Neural progenitor cell (in vitro differentiated cells): ENCODE data around the gene HNRNPA0. TPM values are rescaled to one million over a fixed set of nuclear protein-coding genes. Genes with fewer than 3 reads are reported as not detected.

Source experiments
- DNase-seq: peaks from one replicate; pipeline ENCODE4 v3.0.0-alpha.2; 2016; ENCODE audit warnings: low spot score
- H2AFZ ChIP-seq: fragments of 200-600 bp; sonication (generic); replicated peaks from 2 replicates; pipeline ENCODE4 v1.6.1; 2016; ENCODE audit warnings: antibody characterized with exemption
- H3F3A ChIP-seq: fragments of 200-600 bp; sonication (generic); 2 replicates; pipeline ENCODE4 v1.6.1; 2016; ENCODE audit warnings: antibody characterized with exemption, low read depth
- H3K27ac ChIP-seq: fragments of 200-600 bp; sonication (generic); 2 replicates; pipeline ENCODE4 v1.5.1; 2016; ENCODE audit warnings: mild to moderate bottlenecking
- H3K27me3 ChIP-seq: fragments of 200-600 bp; sonication (generic); 2 replicates; pipeline ENCODE4 v1.6.1; 2016; ENCODE audit warnings: mild to moderate bottlenecking, moderate library complexity
- H3K36me3 ChIP-seq: fragments of 200-600 bp; sonication (generic); 2 replicates; pipeline ENCODE4 v1.5.1; 2016
- H3K4me1 ChIP-seq: fragments of 200-600 bp; sonication (generic); 2 replicates; pipeline ENCODE4 v1.6.1; 2016; ENCODE audit warnings: mixed run types
- H3K4me2 ChIP-seq: fragments of 200-600 bp; sonication (generic); 2 replicates; pipeline ENCODE4 v1.6.1; 2016
- H3K4me3 ChIP-seq: fragments of 200-600 bp; sonication (generic); 2 replicates; pipeline ENCODE4 v1.5.1; 2016
- H3K79me2 ChIP-seq: fragments of 200-600 bp; sonication (generic); 2 replicates; pipeline ENCODE4 v1.6.1; 2016; ENCODE audit warnings: low read depth
- H3K9ac ChIP-seq: fragments of 200-600 bp; sonication (generic); 2 replicates; pipeline ENCODE4 v1.6.1; 2016
- H3K9me3 ChIP-seq: fragments of 200-600 bp; sonication (generic); 2 replicates; pipeline ENCODE4 v1.5.1; 2016; ENCODE audit warnings: low read depth
- H4K20me1 ChIP-seq: fragments of 200-600 bp; sonication (generic); 2 replicates; pipeline ENCODE4 v1.6.1; 2016; ENCODE audit warnings: low read depth
- H3K27ac Mint-ChIP-seq: 3 replicates; pipeline ENCODE4 v1.8.0; 2021; ENCODE audit warnings: mixed read lengths
- H3K27me3 Mint-ChIP-seq: 2 replicates; pipeline ENCODE4 v1.8.0; 2022; ENCODE audit warnings: low read depth, mild to moderate bottlenecking, inconsistent platforms, moderate library complexity, mixed read lengths; ENCODE audit not compliant: insufficient read depth
- H3K36me3 Mint-ChIP-seq: 3 replicates; pipeline ENCODE4 v1.8.0; 2021; ENCODE audit warnings: mixed read lengths
- H3K4me1 Mint-ChIP-seq: 3 replicates; pipeline ENCODE4 v1.8.0; 2021; ENCODE audit warnings: mixed read lengths
- H3K4me3 Mint-ChIP-seq: 3 replicates; pipeline ENCODE4 v1.8.0; 2021; ENCODE audit warnings: mild to moderate bottlenecking, moderate library complexity, mixed read lengths
- H3K9me3 Mint-ChIP-seq: 3 replicates; pipeline ENCODE4 v1.8.0; 2020; ENCODE audit warnings: mixed read lengths
- CTCF ChIP-seq: fragments of 200-600 bp; sonication (generic); IDR thresholded peaks from 2 replicates; pipeline ENCODE4 v1.5.1; 2017; ENCODE audit warnings: antibody characterized with exemption, mild to moderate bottlenecking
- EZH2 ChIP-seq: fragments of 200-600 bp; sonication (generic); IDR thresholded peaks from 2 replicates; pipeline ENCODE4 v1.6.1; 2017; ENCODE audit warnings: antibody characterized with exemption, mild to moderate bottlenecking, moderate library complexity
- EZH2phosphoT487 ChIP-seq: fragments of 200-600 bp; sonication (generic); IDR thresholded peaks from 2 replicates; pipeline ENCODE4 v1.6.1; 2017; ENCODE audit warnings: antibody characterized with exemption
- total RNA-seq: library from RNA; depleted of rRNA; stranded (reverse); fragments of >200 nt; gene quantifications from 2 replicates; pipeline ENCODE4 v1.2.3, GENCODE V29; 2015; ENCODE audit warnings: low replicate concordance

HNRNPA0 gene
- total RNA-seq, 1 donor from 2014 or later = 49.8 TPM

GRCh38 chr5:137760294-137760693, 6.1 kb upstream of the HNRNPA0 start:
- no peaks in the 10 kb centered on the region for H3K36me3 ChIP-seq
- H3K4me3 Mint-ChIP-seq = no peak overlapping the region
- peaks cover 8% of the 10 kb centered on the region for H3K27me3 Mint-ChIP-seq
- no peaks in the 10 kb centered on the region for H3K36me3 Mint-ChIP-seq
- H3K9me3 Mint-ChIP-seq = peaks cover 9% of the 10 kb centered on the region
- H3K4me2 ChIP-seq = no peak overlapping the region
- no peak overlapping the region for H3K9ac ChIP-seq
- H3K27me3 ChIP-seq = no peaks in the 10 kb centered on the region
- H2AFZ ChIP-seq = no peak overlapping the region
- H3K27ac Mint-ChIP-seq = no peak overlapping the region
- H3K4me3 ChIP-seq = no peak overlapping the region
- no peaks in the 10 kb centered on the region for H3K4me1 ChIP-seq
- peaks cover under 1% of the 10 kb centered on the region for H3K4me1 Mint-ChIP-seq
- no peak overlapping the region for H3K27ac ChIP-seq
- no peaks in the 10 kb centered on the region for H3K9me3 ChIP-seq
- TF ChIP-seq EZH2phosphoT487 (no peak), EZH2 (no peak), CTCF (no peak)
- DNase-seq = no peak
- H3K79me2 ChIP-seq = peaks cover 5% of the 10 kb centered on the region
- no peaks in the 10 kb centered on the region for H4K20me1 ChIP-seq
- peaks cover 2% of the 10 kb centered on the region for H3F3A ChIP-seq

GRCh38 chr5:137758715-137759306, 4.6 kb upstream of the HNRNPA0 start:
- no peak overlapping the region for H2AFZ ChIP-seq
- peaks cover 12% of the 10 kb centered on the region for H3F3A ChIP-seq
- Mint-ChIP-seq H3K36me3 (no peaks in the 10 kb centered on the region), H3K9me3 (peaks cover 9% of the 10 kb centered on the region), H3K4me1 (peaks cover 5% of the 10 kb centered on the region), H3K27me3 (peaks cover 17% of the 10 kb centered on the region), H3K27ac (no peak overlapping the region), H3K4me3 (no peak overlapping the region)
- no peaks in the 10 kb centered on the region for H3K36me3 ChIP-seq
- TF ChIP-seq CTCF = no peak
- no peak for TF ChIP-seq EZH2phosphoT487
- TF ChIP-seq EZH2 = no peak
- no peaks in the 10 kb centered on the region for H3K27me3 ChIP-seq
- H3K27ac ChIP-seq = no peak overlapping the region
- no peaks in the 10 kb centered on the region for H3K9me3 ChIP-seq
- no peak overlapping the region for H3K4me3 ChIP-seq
- DNase-seq = no peak
- H3K9ac ChIP-seq = no peak overlapping the region
- peaks cover 9% of the 10 kb centered on the region for H3K79me2 ChIP-seq
- no peaks in the 10 kb centered on the region for H3K4me1 ChIP-seq
- H3K4me2 ChIP-seq = no peak overlapping the region
- H4K20me1 ChIP-seq = peaks cover 2% of the 10 kb centered on the region

- no peak overlapping the region for H3K27ac ChIP-seq
- Mint-ChIP-seq H3K27me3 (peaks cover 17% of the 10 kb centered on the region), H3K27ac (no peak overlapping the region), H3K36me3 (no peaks in the 10 kb centered on the region), H3K4me3 (no peak overlapping the region), H3K4me1 (peaks cover 5% of the 10 kb centered on the region), H3K9me3 (peaks cover 9% of the 10 kb centered on the region)
- H3F3A ChIP-seq = peaks cover 12% of the 10 kb centered on the region
- no peaks in the 10 kb centered on the region for H3K9me3 ChIP-seq
- H3K27me3 ChIP-seq = no peaks in the 10 kb centered on the region
- H3K79me2 ChIP-seq = peaks cover 16% of the 10 kb centered on the region
- H3K4me1 ChIP-seq = no peaks in the 10 kb centered on the region
- no peak for DNase-seq
- TF ChIP-seq EZH2 (no peak), EZH2phosphoT487 (no peak), CTCF (no peak)
- H3K36me3 ChIP-seq = no peaks in the 10 kb centered on the region
- H3K4me3 ChIP-seq = no peak overlapping the region
- no peak overlapping the region for H2AFZ ChIP-seq
- no peak overlapping the region for H3K9ac ChIP-seq
- no peak overlapping the region for H3K4me2 ChIP-seq
- peaks cover 9% of the 10 kb centered on the region for H4K20me1 ChIP-seq
These were observed 4.0 kb upstream of the HNRNPA0 start for GRCh38 chr5:137758121-137758520.
